ENCODE measurements around the gene SLC6A20. TPM values are rescaled to one million over a fixed set of nuclear protein-coding genes. Genes with fewer than 3 reads are reported as not detected.

Gene SLC6A20
- under 1 TPM in 3 of 4 donors, not detected in 1; 0.19 to 0.33 (median 0.29) TPM for total RNA-seq

GRCh38 chr3:45795882-45796765 lies at the start of gene SLC6A20:
Gene SLC6A20 (minus strand): TSS chr3:45796536. CDS start chr3:45796419, 117 bp downstream.
- no peak within 1 kb of the TSS for H3K27ac ChIP-seq (replicated peaks in 1 of 4)
- no peak for DNase-seq (ENCODE audit: extremely low spot score)
- H3K4me1 ChIP-seq = peaks cover 11 to 17% (median 13%) of the 10 kb centered on the region in 4 donors
- H3K4me3 ChIP-seq = peak within 1 kb of the TSS; percentile 50 to 65 (median 54)
- WGBS = 2% methylated on average over 40 of the region's 91 CpGs
- intact Hi-C loops (cut with DNase I) = no loop called here
- TF ChIP-seq POLR2AphosphoS5 (IDR thresholded peaks at IDR 0.05) (peak in 1 of 2 donors; percentile 1), CTCF (IDR thresholded peaks at IDR 0.05) (no peak), POLR2A (IDR thresholded peaks at IDR 0.05; ENCODE audit: low read depth) (no peak)
- no peaks in the 10 kb centered on the region for H3K36me3 ChIP-seq
- peaks cover 8 to 59% (median 28%) of the 10 kb centered on the region in 4 donors for H3K27me3 ChIP-seq
- no peaks in the 10 kb centered on the region for H3K9me3 ChIP-seq

GRCh38 chr3:45844616-45845015 lies 48.3 kb upstream of the SLC6A20 start:
- H3K36me3 ChIP-seq = no peaks in the 10 kb centered on the region
- TF ChIP-seq EP300 (IDR thresholded peaks at IDR 0.05) = no peak
- no peak for TF ChIP-seq CTCF (IDR thresholded peaks at IDR 0.05)
- TF ChIP-seq POLR2AphosphoS5 (IDR thresholded peaks at IDR 0.05) = no peak
- no peak for TF ChIP-seq POLR2A (IDR thresholded peaks at IDR 0.05; ENCODE audit: low read depth)

DNA sequence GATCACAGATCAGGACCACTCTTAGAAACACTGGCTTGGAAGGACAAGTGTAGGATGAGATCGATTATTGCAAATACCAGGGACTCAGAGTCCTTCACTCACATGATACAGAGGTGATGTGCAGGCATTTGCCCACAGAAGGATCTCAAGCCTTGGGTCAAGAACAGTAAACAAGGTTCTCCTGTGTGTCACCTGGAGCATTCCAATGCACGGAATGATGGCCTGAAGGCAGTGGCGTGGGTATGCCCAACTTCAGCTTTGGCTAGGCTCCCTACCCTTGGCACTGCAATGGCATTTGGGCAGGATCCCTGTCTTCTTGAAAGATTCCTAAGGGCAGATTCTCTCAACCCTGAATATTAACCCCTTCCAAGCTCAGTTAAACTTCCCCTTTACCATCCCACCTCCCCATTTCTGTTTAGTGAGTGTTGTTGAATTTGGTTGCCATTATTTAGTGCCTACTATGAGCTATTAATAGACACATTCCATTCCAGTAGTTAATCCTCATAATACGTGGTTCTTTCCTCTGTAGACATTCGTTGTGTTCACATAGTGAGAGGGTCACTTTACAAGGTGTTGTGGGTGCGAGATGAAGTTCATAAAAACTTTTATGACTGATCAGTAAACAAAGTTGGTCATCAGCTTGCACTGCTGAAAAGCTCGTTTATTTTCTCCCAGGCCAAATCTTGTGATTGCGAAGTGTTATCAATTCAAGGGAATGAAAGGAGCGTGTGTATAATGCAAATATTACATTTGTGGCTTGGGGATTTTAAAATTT lies 46.7 kb upstream of the SLC6A20 start:
- WGBS = 84% methylated on average over 9 of the region's 9 CpGs
- no peak overlapping the region for H3K4me3 ChIP-seq
- no peak for DNase-seq (ENCODE audit: extremely low spot score)
- H3K9me3 ChIP-seq = no peaks in the 10 kb centered on the region
- H3K27ac ChIP-seq (replicated peaks in 1 of 4) = no peak overlapping the region
- H3K4me1 ChIP-seq = peaks cover 12 to 27% (median 16%) of the 10 kb centered on the region in 4 donors
- intact Hi-C loops (cut with DNase I) = loop anchor here (5.0 kb wide), 1 partner anchor 81 kb away; no protein-coding TSS in a partner anchor
- no peak for TF ChIP-seq POLR2AphosphoS5 (IDR thresholded peaks at IDR 0.05)
- H3K27me3 ChIP-seq = peaks cover 0 to 5% (median 0%) of the 10 kb centered on the region in 4 donors
- no peaks in the 10 kb centered on the region for H3K36me3 ChIP-seq

More at GRCh38 chr3:45844616-45845015, 48.3 kb upstream of the SLC6A20 start:
- no peaks in the 10 kb centered on the region for H3K9me3 ChIP-seq
- H3K27ac ChIP-seq (replicated peaks in 1 of 4) = no peak overlapping the region
- intact Hi-C loops (cut with DNase I) = loop anchor here (5.0 kb wide), 1 partner anchor 82 kb away; no protein-coding TSS in a partner anchor
- no peak for DNase-seq (ENCODE audit: extremely low spot score)
- peaks cover 0 to 5% (median 0%) of the 10 kb centered on the region in 4 donors for H3K27me3 ChIP-seq
- H3K4me1 ChIP-seq = peaks cover 16 to 24% (median 17%) of the 10 kb centered on the region in 4 donors
- no peak overlapping the region for H3K4me3 ChIP-seq
- WGBS = 94% methylated on average over 1 of the region's 1 CpG

- peak; percentile 99 for DNase-seq (ENCODE audit: extremely low spot score)
- H3K27ac ChIP-seq (replicated peaks in 1 of 4) = peak within 1 kb of the TSS; percentile 49 to 82 (median 62)
Observed at GRCh38 chr3:45841757-45842491, 45.6 kb upstream of the SLC6A20 start, which contains the start of gene LZTFL1. Gene LZTFL1 (minus strand): TSS chr3:45842119. CDS start chr3:45841991, 128 bp downstream.

More at GRCh38 chr3:45841757-45842491, 45.6 kb upstream of the SLC6A20 start, which contains the start of gene LZTFL1:
- intact Hi-C loops (cut with DNase I) = loop anchor here (5.0 kb wide), 1 partner anchor 80 kb away; no protein-coding TSS in a partner anchor
- peaks cover 8 to 27% (median 16%) of the 10 kb centered on the region in 4 donors for H3K4me1 ChIP-seq
- no peaks in the 10 kb centered on the region for H3K9me3 ChIP-seq
- H3K4me3 ChIP-seq = peak within 1 kb of the TSS; percentile 80 to 99 (median 86)
- TF ChIP-seq CTCF (IDR thresholded peaks at IDR 0.05) = no peak
- TF ChIP-seq POLR2A (IDR thresholded peaks at IDR 0.05; ENCODE audit: low read depth) = no peak
- peak; percentile 59 to 93 for TF ChIP-seq POLR2AphosphoS5 (IDR thresholded peaks at IDR 0.05)
- TF ChIP-seq EP300 (IDR thresholded peaks at IDR 0.05) = no peak
- peaks cover 0 to 8% (median 3%) of the 10 kb centered on the region in 4 donors for H3K36me3 ChIP-seq
- H3K27me3 ChIP-seq = peaks cover 0 to under 1% (median 0%) of the 10 kb centered on the region in 4 donors
- WGBS = 4% methylated on average over 47 of the region's 49 CpGs

Data from esophagus muscularis mucosa (tissue), 4 donors.